Fibroblast of the aortic adventitia (primary cell): ENCODE measurements around the gene MLLT11. TPM values are rescaled to one million over a fixed set of nuclear protein-coding genes. Genes with fewer than 3 reads are reported as not detected.
A peak's percentile ranks its signal among the peaks of the same experiment; 100 is the strongest.

Experiments used
- DNase-seq: peaks from one replicate; pipeline ENCODE4 v3.0.0-alpha.2; 2010; ENCODE audit warnings: low read depth
- H3K4me3 ChIP-seq: 2 replicates; pipeline ENCODE4 v1.5.1; 2011; ENCODE audit warnings: low read depth, mild to moderate bottlenecking, control low read depth, low read length, moderate library complexity
- CTCF ChIP-seq: IDR thresholded peaks from 2 replicates; pipeline ENCODE4 v1.5.1; 2011; ENCODE audit warnings: mild to moderate bottlenecking, low read length, control low read depth, inconsistent platforms; ENCODE audit not compliant: insufficient read depth
- total RNA-seq: library from RNA; depleted of rRNA; stranded (reverse); fragments of >200 nt; gene quantifications from 2 replicates; pipeline ENCODE4 v1.2.3, GENCODE V29; 2012; ENCODE audit warnings: low replicate concordance

The MLLT11 gene
- total RNA-seq, 1 donor, result 6.1 TPM

- TF ChIP-seq CTCF, result peak; percentile 55
- H3K4me3 ChIP-seq, result peak overlapping the region; percentile 79
- peak; percentile 60 for DNase-seq
Measured at GRCh38 chr1:151047925-151048644, 12.1 kb upstream of the MLLT11 start.

- peak overlapping the region; percentile 79 for H3K4me3 ChIP-seq
- no peak for DNase-seq
- TF ChIP-seq CTCF, result no peak
Measured at GRCh38 chr1:151048645-151049032, 11.6 kb upstream of the MLLT11 start.

- H3K4me3 ChIP-seq, result no peak overlapping the region
- TF ChIP-seq CTCF, result no peak
- DNase-seq, result no peak
Measured at GRCh38 chr1:151049458-151049857, 10.7 kb upstream of the MLLT11 start.

- H3K4me3 ChIP-seq, result no peak overlapping the region
- TF ChIP-seq CTCF, result no peak
- DNase-seq, result no peak
Measured at GRCh38 chr1:151050051-151050688, 10.0 kb upstream of the MLLT11 start.

- no peak for TF ChIP-seq CTCF
- no peak for DNase-seq
- H3K4me3 ChIP-seq, result no peak overlapping the region
Measured at GRCh38 chr1:151051356-151052009, 8.7 kb upstream of the MLLT11 start.

GRCh38 chr1:151054971-151055547 lies 5.1 kb upstream of the MLLT11 start:
- DNase-seq, result no peak
- no peak overlapping the region for H3K4me3 ChIP-seq
- no peak for TF ChIP-seq CTCF
